Lower leg skin (tissue), 3 donors: ENCODE results near the gene PTPDC1.

ENCODE experiments used
- CTCF ChIP-seq, 3 donors: fragments of 450-650 bp; IDR thresholded peaks; one replicate each; pipeline ENCODE4 v1.5.1; 2016; ENCODE audit warnings: antibody characterized with exemption in 3 of 3, mild to moderate bottlenecking in 3 of 3, moderate library complexity in 2 of 3
- POLR2A ChIP-seq, 2 donors: fragments of 450-650 bp; IDR thresholded peaks; one replicate each; pipeline ENCODE4 v1.6.1; 2016 to 2017; ENCODE audit warnings: antibody characterized with exemption in 2 of 2, mild to moderate bottlenecking in 1 of 2, moderate library complexity in 1 of 2

GRCh38 chr9:94078086-94078485, 6.2 kb upstream of the PTPDC1 start:
- no peak for TF ChIP-seq POLR2A (IDR thresholded peaks at IDR 0.05)
- TF ChIP-seq CTCF (IDR thresholded peaks at IDR 0.05), result no peak
